ENCODE measurements around the gene ARAP1.

DNA sequence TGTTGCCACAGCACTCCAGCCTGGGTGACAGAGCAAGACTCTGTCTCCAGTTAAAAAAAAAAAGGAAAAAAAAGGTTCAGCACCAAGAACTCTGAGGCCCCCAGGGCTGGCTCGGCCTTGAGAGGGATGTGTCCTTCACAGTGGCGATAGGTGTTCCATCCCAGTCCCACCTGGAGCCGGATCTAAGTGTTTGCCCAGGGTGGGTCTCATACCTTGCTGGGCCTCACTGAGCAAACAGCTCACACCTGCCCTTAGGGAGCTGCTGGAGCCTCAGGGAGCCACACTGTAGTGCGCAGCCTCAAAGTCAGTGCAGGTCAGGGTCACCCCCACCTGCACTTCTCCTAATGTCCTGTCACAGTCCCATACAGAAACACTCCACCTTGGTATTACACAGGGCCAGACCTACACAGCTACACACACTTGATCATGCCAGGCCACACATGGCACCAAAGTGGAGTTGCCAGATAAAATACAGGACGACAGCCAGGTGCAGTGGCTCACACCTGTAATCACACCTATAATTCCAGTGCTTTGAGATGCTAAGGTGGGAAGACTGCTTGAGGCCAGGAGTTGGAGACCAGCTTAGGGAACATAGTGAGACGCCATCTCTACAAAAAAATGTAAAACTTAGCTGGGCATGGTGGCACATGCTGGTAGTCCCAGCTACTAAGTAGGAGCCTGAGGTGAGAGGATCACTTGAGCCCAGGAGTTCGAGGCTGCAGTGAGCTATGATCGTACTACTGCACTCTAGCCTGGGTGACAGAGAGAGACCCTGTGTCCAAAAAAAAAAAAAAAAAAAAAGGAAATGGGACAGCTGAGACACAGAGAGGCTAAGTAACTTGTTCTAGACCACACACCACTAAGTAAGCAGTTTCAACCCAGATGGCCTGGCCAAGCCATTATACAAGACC, 34.4 kb upstream of the ARAP1 start:
- TF ChIP-seq SUZ12 (IDR thresholded peaks at IDR 0.05; ENCODE audit: extremely low read depth, insufficient read depth, insufficient read length) (no peak), YY1 (IDR thresholded peaks at IDR 0.05; ENCODE audit: insufficient read depth, insufficient read length) (no peak), ZNF274 (IDR thresholded peaks at IDR 0.05; ENCODE audit: low read depth, low read length) (no peak)
